ENCODE measurements around the gene PLPPR3.

The PLPPR3 gene

DNA sequence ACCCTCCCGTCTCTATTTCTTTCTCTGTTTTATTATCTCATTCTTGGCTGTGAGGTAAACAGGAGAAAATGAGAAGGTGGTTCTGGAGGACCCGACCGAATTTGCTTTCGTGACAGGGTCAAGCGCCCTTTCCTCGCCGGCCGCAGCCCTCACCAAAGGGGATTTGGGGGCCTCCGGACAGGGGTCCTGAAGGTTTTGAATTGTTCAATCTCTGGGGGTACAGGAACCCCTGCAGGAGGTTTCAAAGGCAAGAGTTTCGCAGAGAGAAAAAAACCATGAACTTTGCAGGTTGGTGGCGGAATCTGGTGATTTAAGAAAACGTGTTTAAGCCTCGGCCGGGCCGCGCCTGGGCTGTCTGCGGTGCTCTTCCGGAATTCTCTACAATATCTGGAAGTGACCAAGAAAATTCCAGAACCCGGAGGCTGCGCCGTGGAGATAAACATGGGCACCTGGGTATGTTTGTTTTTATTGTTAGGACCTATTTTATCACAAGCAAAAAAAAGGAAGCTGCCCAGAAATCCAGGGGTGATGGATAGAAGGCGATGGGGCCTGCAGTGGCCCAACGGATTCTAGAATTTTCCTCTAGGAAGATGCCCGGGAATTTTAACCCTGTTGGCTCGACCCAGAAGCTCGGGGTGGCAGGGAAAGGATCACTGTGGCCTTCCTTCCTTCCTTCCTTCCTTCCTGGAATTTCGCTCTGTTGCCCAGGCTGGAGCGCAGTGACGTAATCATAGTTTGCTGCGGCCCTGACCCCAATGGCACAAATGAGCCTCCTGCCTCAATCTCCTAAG, 38.7 kb downstream of the PLPPR3 start:
- TF ChIP-seq ISL1 (CRISPR knock-in tag; IDR thresholded peaks at IDR 0.05) = no peak
- no peak for TF ChIP-seq GLIS3 (CRISPR knock-in tag; IDR thresholded peaks at IDR 0.05)
- TF ChIP-seq ZFP30 (CRISPR knock-in tag; IDR thresholded peaks at IDR 0.05) = no peak
- no peak for TF ChIP-seq CSDC2 (CRISPR knock-in tag; IDR thresholded peaks at IDR 0.05)
- TF ChIP-seq, protein P1, sequence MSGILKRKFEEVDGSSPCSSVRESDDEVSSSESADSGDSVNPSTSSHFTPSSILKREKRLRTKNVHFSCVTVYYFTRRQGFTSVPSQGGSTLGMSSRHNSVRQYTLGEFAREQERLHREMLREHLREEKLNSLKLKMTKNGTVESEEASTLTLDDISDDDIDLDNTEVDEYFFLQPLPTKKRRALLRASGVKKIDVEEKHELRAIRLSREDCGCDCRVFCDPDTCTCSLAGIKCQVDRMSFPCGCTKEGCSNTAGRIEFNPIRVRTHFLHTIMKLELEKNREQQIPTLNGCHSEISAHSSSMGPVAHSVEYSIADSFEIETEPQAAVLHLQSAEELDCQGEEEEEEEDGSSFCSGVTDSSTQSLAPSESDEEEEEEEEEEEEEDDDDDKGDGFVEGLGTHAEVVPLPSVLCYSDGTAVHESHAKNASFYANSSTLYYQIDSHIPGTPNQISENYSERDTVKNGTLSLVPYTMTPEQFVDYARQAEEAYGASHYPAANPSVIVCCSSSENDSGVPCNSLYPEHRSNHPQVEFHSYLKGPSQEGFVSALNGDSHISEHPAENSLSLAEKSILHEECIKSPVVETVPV (CRISPR knock-in tag; IDR thresholded peaks at IDR 0.05) = no peak
- TF ChIP-seq RARB (CRISPR knock-in tag; IDR thresholded peaks at IDR 0.05) = no peak
- TF ChIP-seq ARNTL (CRISPR knock-in tag; IDR thresholded peaks at IDR 0.05; ENCODE audit: borderline replicate concordance, low read depth) = no peak
- no peak for ATAC-seq

DNA sequence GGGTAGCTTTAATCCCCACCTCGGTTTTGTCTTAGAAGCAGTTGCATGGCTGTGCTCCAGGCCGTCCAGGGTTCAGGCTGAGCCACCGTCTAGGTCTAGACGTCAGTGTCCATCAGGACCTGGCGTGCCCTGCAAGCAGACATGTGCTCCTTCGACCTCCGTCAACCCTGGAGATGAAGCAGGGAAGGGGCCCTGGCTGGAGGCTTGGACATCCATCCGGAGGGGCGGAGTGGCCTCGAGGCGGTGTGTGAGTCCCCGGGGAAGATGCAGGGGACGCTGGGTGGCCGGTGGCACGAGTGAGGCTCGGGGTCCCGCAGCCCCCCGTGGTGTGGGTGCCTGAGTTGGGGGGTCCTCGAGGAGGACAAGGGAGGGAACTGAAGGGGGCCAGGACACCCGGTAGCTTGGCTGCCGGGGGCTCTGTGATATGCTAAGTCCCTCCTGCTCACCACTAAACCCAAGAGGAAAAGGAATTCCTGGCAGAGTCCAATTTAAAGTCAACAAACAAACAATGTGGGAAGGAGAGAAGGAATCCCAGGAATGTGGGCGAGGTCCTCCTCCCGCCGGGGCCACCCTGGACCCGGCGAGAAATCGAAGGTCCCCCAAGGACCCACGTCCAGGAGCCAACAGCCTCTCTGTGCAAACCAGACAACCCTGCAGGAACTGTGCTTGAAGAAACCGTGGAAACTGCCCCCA, 39.4 kb downstream of the PLPPR3 start:
- TF ChIP-seq, protein P2, sequence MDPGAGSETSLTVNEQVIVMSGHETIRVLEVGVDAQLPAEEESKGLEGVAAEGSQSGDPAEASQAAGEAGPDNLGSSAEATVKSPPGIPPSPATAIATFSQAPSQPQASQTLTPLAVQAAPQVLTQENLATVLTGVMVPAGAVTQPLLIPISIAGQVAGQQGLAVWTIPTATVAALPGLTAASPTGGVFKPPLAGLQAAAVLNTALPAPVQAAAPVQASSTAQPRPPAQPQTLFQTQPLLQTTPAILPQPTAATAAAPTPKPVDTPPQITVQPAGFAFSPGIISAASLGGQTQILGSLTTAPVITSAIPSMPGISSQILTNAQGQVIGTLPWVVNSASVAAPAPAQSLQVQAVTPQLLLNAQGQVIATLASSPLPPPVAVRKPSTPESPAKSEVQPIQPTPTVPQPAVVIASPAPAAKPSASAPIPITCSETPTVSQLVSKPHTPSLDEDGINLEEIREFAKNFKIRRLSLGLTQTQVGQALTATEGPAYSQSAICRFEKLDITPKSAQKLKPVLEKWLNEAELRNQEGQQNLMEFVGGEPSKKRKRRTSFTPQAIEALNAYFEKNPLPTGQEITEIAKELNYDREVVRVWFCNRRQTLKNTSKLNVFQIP (CRISPR knock-in tag; IDR thresholded peaks at IDR 0.05; ENCODE audit: borderline replicate concordance, low read depth) = no peak
- TF ChIP-seq ESRRG (CRISPR knock-in tag; IDR thresholded peaks at IDR 0.05) (no peak), SNAI2 (CRISPR knock-in tag; IDR thresholded peaks at IDR 0.05) (no peak), ZNF70 (CRISPR knock-in tag; IDR thresholded peaks at IDR 0.05) (no peak), ZFP3 (CRISPR knock-in tag; IDR thresholded peaks at IDR 0.05) (no peak)
- peak; percentile 77 for ATAC-seq

DNA sequence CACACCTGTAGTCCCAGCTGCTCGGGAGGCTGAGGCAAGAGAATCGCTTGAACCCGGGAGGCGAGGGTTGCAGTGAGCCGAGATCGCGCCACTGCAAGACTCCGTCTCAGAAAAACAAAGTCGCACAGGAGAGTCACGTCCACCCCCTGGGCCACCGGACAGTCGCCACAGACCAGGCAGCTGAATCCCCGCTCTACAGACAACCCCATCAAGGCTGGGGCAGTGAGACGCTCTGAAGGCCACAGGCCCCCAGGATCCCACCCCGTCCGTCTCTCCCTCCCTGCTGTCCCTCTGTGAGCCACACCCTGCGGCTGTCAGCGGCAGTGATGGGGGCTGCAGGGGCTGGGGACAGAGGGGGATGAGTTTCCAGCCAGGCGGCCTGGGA, 40.0 kb downstream of the PLPPR3 start:
- TF ChIP-seq TOX (CRISPR knock-in tag; IDR thresholded peaks at IDR 0.05; ENCODE audit: borderline replicate concordance) = no peak
- TF ChIP-seq, protein P1 (CRISPR knock-in tag; IDR thresholded peaks at IDR 0.05) = no peak
- no peak for TF ChIP-seq ZFP30 (CRISPR knock-in tag; IDR thresholded peaks at IDR 0.05)
- TF ChIP-seq BACH2 (CRISPR knock-in tag; IDR thresholded peaks at IDR 0.05; ENCODE audit: borderline replicate concordance) = no peak
- TF ChIP-seq, protein P3, sequence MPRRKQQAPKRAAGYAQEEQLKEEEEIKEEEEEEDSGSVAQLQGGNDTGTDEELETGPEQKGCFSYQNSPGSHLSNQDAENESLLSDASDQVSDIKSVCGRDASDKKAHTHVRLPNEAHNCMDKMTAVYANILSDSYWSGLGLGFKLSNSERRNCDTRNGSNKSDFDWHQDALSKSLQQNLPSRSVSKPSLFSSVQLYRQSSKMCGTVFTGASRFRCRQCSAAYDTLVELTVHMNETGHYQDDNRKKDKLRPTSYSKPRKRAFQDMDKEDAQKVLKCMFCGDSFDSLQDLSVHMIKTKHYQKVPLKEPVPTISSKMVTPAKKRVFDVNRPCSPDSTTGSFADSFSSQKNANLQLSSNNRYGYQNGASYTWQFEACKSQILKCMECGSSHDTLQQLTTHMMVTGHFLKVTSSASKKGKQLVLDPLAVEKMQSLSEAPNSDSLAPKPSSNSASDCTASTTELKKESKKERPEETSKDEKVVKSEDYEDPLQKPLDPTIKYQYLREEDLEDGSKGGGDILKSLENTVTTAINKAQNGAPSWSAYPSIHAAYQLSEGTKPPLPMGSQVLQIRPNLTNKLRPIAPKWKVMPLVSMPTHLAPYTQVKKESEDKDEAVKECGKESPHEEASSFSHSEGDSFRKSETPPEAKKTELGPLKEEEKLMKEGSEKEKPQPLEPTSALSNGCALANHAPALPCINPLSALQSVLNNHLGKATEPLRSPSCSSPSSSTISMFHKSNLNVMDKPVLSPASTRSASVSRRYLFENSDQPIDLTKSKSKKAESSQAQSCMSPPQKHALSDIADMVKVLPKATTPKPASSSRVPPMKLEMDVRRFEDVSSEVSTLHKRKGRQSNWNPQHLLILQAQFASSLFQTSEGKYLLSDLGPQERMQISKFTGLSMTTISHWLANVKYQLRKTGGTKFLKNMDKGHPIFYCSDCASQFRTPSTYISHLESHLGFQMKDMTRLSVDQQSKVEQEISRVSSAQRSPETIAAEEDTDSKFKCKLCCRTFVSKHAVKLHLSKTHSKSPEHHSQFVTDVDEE (CRISPR knock-in tag; IDR thresholded peaks at IDR 0.05) = no peak
- TF ChIP-seq, protein P4, sequence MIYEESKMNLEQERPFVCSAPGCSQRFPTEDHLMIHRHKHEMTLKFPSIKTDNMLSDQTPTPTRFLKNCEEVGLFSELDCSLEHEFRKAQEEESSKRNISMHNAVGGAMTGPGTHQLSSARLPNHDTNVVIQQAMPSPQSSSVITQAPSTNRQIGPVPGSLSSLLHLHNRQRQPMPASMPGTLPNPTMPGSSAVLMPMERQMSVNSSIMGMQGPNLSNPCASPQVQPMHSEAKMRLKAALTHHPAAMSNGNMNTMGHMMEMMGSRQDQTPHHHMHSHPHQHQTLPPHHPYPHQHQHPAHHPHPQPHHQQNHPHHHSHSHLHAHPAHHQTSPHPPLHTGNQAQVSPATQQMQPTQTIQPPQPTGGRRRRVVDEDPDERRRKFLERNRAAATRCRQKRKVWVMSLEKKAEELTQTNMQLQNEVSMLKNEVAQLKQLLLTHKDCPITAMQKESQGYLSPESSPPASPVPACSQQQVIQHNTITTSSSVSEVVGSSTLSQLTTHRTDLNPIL (CRISPR knock-in tag; IDR thresholded peaks at IDR 0.05; ENCODE audit: low read depth) = no peak
- TF ChIP-seq TCF4 (CRISPR knock-in tag; IDR thresholded peaks at IDR 0.05; ENCODE audit: borderline replicate concordance) = no peak
- TF ChIP-seq PPARA (CRISPR knock-in tag; IDR thresholded peaks at IDR 0.05; ENCODE audit: borderline replicate concordance) = no peak
- TF ChIP-seq CSDC2 (CRISPR knock-in tag; IDR thresholded peaks at IDR 0.05) = no peak
- no peak for TF ChIP-seq GLIS3 (CRISPR knock-in tag; IDR thresholded peaks at IDR 0.05)
- TF ChIP-seq ZFP3 (CRISPR knock-in tag; IDR thresholded peaks at IDR 0.05) = no peak
- no peak for TF ChIP-seq SNAI2 (CRISPR knock-in tag; IDR thresholded peaks at IDR 0.05)
- TF ChIP-seq OSR1 (CRISPR knock-in tag; IDR thresholded peaks at IDR 0.05) = no peak
- no peak for TF ChIP-seq ARNTL (CRISPR knock-in tag; IDR thresholded peaks at IDR 0.05; ENCODE audit: borderline replicate concordance, low read depth)
- TF ChIP-seq ISL1 (CRISPR knock-in tag; IDR thresholded peaks at IDR 0.05) = no peak
- TF ChIP-seq, protein P2 (CRISPR knock-in tag; IDR thresholded peaks at IDR 0.05; ENCODE audit: borderline replicate concordance, low read depth) = no peak
- no peak for TF ChIP-seq ZNF565 (CRISPR knock-in tag; conservative IDR thresholded peaks at IDR 0.05; ENCODE audit: low read depth)
- TF ChIP-seq, protein P5, sequence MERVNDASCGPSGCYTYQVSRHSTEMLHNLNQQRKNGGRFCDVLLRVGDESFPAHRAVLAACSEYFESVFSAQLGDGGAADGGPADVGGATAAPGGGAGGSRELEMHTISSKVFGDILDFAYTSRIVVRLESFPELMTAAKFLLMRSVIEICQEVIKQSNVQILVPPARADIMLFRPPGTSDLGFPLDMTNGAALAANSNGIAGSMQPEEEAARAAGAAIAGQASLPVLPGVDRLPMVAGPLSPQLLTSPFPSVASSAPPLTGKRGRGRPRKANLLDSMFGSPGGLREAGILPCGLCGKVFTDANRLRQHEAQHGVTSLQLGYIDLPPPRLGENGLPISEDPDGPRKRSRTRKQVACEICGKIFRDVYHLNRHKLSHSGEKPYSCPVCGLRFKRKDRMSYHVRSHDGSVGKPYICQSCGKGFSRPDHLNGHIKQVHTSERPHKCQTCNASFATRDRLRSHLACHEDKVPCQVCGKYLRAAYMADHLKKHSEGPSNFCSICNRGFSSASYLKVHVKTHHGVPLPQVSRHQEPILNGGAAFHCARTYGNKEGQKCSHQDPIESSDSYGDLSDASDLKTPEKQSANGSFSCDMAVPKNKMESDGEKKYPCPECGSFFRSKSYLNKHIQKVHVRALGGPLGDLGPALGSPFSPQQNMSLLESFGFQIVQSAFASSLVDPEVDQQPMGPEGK (CRISPR knock-in tag; IDR thresholded peaks at IDR 0.05; ENCODE audit: borderline replicate concordance) = no peak
- no peak for ATAC-seq

All from SK-N-SH treated with all-trans-retinoic acid at 6 μM for 48 hours (cell line).